Endometrium (tissue), 2 donors: ENCODE measurements around the gene COPS6.

Experiments used
- FAIRE-seq: peaks from 2 replicates; lab custom pipeline; 2012; peaks lifted over from hg19 to GRCh38; lab: Jason Lieb, UNC
- donor health status: control.
- donor health status: control.

The COPS6 gene

GRCh38 chr7:100080907-100081534 is 7.7 kb upstream of the COPS6 start:
- FAIRE-seq, result no peak

GRCh38 chr7:100081535-100082102 is 7.2 kb upstream of the COPS6 start, which contains the start of gene ZNF3:
ZNF3 (minus strand) TSS chr7:100081723; CDS start chr7:100077357, 4,366 bp downstream.
- peak; percentile 84 for FAIRE-seq

DNA sequence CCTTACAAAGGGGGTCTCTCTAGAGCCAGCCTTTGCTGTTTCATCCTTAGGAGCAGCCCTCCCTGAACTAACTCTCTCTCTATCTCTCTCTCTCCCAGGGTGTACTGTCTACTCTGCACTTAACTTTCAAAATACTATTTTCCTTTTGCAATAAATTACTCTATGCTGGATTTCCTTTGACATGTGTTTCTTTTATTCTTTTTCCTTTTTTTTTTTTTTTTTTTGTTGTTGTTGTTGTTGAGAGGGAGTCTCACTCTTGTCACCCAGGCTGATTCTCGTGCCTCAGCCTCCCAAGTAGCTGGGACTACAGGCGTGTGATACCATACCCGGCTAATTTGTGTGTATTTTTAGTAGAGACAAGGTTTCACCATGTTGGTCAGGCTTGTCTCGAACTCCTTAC is 5.8 kb upstream of the COPS6 start:
- no peak for FAIRE-seq

- FAIRE-seq, result no peak
Observed at GRCh38 chr7:100085515-100085914, 3.3 kb upstream of the COPS6 start.

- peak; percentile 41 for FAIRE-seq
Observed at GRCh38 chr7:100087055-100087750, 1.6 kb upstream of the COPS6 start.

DNA sequence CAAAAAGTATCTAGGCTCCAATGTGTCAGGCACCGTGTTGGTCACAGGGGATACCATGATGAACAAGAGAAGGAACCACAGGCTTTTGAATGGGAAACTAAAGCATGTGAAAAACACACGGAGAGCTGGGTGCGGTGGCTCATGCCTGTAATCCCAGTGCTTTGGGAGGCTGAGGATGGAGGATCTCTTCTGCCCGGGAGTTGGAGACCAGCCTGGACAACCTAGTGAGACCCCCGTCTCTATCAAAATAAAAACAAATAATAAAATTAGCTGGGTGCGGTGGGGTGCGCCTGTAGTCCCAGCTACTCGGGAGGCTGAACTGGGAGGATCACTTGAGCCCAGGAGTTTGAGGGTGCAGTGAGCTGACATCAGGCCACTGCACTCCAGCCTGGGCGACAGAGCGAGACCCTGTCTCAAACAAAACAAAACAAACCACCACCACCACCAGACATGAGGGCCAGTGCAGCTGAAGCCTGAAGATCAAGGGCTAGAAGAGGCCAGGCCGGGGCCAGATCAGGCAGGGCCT is 611 bp upstream of the COPS6 start:
- FAIRE-seq, result no peak

DNA sequence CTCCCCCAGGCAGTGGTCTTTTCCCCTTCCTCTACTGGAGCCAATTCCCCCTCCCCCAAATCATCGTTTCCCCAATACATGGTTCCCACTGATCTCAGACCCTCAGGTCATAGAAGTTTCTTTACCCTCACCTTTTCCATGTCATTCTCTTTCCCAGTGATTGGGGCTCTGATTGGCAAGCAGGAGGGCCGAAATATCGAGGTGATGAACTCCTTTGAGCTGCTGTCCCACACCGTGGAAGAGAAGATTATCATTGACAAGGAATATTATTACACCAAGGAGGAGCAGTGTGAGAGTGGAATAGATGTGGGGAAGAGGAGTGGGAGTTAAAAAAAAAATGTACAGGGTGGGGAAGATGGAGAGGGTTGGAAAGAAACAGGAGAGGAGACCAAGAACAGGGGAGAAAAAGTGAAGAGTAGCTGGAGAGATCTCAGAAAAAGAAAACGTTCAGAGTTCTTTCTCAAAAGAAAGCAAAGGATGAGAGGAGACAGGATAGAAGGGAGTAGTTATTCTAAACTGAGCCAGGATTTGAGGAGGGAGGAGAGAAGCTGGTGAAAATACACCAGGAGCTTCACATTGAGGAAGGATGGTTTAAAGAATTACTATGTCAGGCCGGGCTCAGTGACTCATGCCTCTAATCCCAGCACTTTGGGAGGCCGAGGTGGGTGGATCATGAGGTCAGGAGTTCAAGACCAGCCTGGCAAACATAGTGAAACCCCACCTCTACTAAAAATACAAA is 858 bp downstream of the COPS6 start:
- no peak for FAIRE-seq

DNA sequence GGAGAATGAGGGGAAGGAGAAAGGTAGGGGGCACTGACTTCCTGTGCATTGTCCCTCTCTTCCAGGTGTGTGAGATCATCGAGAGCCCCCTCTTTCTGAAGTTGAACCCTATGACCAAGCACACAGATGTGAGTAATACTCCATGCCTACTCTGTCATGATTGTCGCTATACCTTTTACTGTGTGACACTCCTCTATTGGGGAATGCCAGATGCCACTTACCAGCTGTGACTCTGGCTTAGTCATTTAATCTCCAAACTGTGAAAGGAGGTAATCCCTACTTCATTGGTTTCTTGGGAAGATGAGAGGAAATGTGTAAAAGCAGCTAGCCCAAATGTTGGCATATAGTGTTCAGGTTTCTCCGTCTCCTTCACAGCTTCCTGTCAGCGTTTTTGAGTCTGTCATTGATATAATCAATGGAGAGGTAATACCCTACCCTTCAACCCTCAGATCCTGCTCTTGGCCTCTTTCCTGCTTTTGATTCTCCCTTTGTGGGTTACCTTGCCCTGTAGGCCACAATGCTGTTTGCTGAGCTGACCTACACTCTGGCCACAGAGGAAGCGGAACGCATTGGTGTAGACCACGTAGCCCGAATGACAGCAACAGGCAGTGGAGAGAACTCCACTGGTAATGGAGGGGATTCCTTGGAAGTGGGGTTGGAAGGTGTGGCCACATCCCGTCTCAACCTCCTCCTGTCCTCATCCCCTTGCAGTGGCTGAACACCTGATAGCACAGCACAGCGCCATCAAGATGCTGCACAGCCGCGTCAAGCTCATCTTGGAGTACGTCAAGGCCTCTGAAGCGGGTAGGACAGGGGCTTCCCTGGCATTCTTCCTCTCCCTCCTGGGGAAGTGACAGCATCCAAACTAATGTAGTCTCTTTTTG is 2.0 kb downstream of the COPS6 start:
- no peak for FAIRE-seq

DNA sequence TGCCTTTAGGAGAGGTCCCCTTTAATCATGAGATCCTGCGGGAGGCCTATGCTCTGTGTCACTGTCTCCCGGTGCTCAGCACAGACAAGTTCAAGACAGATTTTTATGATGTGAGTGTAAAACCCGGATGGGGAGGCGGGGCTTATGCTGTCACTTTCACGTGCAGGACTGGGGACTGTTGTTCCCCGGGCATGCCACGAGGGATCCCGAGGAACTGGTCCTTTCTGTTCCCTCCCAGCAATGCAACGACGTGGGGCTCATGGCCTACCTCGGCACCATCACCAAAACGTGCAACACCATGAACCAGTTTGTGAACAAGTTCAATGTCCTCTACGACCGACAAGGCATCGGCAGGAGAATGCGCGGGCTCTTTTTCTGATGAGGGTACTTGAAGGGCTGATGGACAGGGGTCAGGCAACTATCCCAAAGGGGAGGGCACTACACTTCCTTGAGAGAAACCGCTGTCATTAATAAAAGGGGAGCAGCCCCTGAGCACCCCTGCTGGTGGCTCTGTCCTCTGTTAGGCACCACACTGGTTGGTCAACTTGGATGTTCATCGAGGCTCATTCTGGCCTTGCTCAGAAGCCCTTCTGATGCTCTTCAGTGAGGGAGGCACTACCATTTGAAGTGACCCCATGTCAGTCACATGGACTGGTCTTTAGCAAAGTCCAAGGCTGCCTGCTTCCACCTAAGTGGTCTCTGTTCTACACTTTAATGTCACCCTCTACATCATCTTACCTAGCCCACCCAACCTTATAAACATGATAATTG is 2.8 kb downstream of the COPS6 start:
- FAIRE-seq, result no peak

DNA sequence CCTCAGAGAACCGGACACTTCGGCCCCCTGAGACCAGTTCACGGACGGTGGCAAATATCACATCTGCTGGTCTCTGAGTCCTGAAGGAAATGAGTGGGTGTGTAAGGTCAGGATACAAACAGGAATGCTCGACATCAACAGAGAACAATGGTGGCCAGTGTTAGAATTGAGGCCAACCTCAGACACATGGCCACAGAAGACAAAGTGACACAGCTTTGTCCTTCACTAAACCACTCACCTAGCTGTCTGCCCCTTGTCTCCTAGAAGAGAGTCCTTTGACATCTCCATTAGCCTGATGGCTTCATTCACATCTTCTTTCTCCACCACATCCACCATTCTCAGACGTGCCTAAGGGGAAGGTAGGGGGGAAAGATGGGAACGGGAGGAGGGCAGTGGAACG is 4.3 kb downstream of the COPS6 start:
- FAIRE-seq, result no peak

DNA sequence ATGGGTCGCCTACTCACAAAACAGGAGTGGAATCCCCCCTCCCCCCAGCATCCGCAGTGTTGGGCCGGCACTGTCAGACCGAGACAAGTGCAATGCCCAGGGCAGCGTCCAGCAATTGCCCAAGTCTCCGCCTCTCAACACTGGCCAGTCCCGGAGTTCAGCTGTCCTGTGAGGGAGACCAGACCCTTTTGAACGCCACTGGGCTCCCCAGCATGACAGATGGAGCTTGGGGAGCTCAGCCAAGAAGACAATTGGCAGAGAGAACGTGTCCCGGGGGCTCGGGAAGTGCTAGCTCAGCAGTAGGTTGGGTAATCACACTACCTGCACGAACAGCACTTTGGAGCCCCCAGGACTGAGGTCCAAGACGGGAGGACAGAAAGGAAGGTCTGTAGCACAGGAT is 4.7 kb downstream of the COPS6 start:
- FAIRE-seq, result no peak

- no peak for FAIRE-seq
Observed at GRCh38 chr7:100093925-100094486, 5.2 kb downstream of the COPS6 start.

GRCh38 chr7:100095289-100095688 is 6.5 kb downstream of the COPS6 start:
- FAIRE-seq, result no peak

GRCh38 chr7:100095704-100096103 is 6.9 kb downstream of the COPS6 start:
- no peak for FAIRE-seq

DNA sequence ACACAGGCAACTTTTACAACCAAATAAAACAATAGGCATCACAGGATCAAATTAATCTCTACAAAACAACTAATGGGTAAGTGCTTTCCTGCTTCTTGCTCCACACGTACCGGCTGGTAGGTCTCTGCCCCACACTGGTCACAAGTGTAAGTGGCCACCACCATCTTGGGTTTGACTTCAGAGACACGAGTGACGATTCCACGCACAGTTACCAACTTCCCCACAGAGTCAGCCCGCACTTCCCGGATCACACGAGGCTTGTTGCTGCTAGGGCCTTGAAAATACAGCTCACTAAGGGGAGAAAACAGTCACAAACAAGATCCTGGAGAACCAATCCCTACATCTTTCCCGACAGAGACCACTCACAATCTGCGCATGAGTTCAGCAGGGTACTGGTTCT is 10.1 kb downstream of the COPS6 start:
- FAIRE-seq, result no peak

DNA sequence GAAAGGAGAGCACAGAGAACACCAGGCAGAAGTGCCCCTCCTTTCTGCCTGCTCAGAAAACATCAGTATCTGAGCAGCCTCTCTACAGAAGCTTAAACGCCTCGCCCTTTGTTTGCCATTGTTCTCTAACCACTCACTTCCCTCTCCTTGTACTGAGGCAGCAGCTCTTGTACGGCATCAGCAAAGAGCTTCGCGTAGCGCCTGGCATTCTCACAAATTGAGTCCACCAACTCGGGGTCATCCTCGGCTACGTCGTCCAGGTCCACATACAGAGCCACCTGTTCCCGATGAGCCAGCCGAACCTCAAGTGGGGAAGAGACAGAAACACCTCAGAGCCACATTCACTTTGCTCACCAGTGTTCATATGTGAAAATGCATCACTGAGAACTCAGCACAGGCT is 10.7 kb downstream of the COPS6 start:
- FAIRE-seq, result no peak

DNA sequence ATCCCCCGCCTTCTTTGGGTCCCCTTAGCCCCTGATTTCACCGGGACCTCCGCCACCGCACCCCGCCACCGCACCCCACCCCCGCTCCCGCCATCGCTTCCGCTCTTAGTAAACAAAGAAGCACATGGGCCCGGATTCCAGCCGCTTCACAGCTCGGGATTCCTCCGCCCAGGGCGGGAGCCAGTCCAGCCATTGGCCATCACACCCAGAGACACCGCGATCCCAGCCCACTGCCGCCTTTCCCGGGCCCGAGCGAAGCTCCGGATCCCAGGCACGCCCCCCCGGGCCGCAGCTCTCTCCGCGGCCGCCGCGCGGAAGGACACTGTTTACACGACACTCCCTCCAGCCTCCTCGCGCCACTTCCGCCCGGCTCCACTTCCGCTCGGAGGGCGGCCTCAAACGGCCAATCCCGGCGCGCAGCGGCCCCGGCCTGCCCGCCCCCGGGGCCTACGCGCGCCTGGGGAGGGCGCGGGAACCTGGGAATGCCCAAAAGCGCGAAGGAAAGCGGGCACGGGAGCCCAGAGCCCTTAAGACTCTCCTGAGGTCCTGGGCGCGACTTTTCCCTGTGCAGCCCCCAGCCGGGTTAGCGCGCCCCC is 11.7 kb downstream of the COPS6 start:
- no peak for FAIRE-seq

DNA sequence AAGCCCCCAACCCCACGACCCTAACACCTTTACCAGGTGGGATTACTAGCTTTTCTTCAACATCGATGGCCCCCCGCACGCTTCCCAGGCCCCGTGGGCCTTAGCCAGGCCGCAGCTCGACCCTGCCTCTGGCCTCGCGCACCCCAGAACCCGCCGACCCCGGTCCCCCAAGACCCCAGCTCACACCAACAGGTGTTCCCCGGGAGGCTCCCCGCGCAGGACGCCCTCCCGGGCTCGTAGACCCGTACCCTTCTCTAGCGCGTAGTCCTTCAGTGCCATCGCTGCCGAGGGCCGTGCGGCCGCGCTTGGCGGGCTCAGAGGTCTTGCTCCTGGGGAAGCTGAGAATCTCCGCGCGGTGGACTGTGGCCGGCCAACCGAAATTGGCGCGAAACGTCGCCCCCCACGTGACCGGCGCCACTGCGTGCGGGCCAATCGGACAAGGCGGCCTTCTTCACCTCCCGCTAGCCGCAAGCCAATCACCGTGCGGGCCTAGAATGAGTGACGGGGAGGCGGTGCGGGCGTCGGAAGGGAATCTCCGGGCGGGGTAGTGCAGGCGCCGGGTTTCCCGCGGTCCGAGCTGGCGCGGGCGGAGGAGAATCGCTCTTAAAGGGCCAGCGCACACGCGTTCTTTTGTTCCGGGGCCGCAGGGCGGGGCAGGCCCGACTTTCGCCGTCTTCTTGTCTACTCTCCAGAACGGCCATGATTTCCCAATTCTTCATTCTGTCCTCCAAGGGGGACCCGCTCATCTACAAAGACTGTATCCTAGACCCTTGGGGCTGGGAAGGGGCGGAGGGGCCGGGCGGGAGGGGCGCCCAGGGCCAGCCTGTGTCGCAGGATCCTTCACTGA is 12.5 kb downstream of the COPS6 start, which contains the start of the genes AP4M1 and MCM7:
TSS of gene AP4M1 (plus strand) at position 628 of the 847 bp plus-strand sequence. CDS start at position 700, 72 bp downstream.
TSS of gene MCM7 (minus strand) at position 382 of the 847 bp plus-strand sequence. CDS start at position 279, 103 bp downstream.
- peak; percentile 89 for FAIRE-seq
